Lower lobe of right lung (tissue), 2 donors: ENCODE results near the gene DAAM2. TPM values are rescaled to one million over a fixed set of nuclear protein-coding genes. Genes with fewer than 3 reads are reported as not detected.

ENCODE experiments used
- ATAC-seq, 2 donors: fragments of 200-7000 bp; cut with Tn5 transposase; one replicate each; pipeline ENCODE4 v1.9.1; 2020 to 2022; ENCODE audit warnings: mild to moderate bottlenecking in 2 of 2, moderate library complexity in 2 of 2
- DNase-seq: peaks from one replicate; pipeline ENCODE4 v3.0.0-alpha.2; 2020
- H3K27ac ChIP-seq: fragments of 200-600 bp; one replicate; pipeline ENCODE4 v1.8.0; 2022
- H3K27me3 ChIP-seq: fragments of 200-600 bp; one replicate; pipeline ENCODE4 v1.8.0; 2022; ENCODE audit warnings: low read depth
- H3K36me3 ChIP-seq: fragments of 200-600 bp; one replicate; pipeline ENCODE4 v1.8.0; 2022; ENCODE audit warnings: mild to moderate bottlenecking
- H3K4me1 ChIP-seq: fragments of 200-600 bp; one replicate; pipeline ENCODE4 v1.8.0; 2022
- H3K4me3 ChIP-seq: fragments of 200-600 bp; one replicate; pipeline ENCODE4 v1.8.0; 2022; ENCODE audit warnings: mild to moderate bottlenecking
- H3K9me3 ChIP-seq: fragments of 200-600 bp; one replicate; pipeline ENCODE4 v1.8.0; 2022
- intact Hi-C: fragments of 100-400 bp; cut with DNase I; formaldehyde crosslinking; loops from one replicate; pipeline ENCODE4 v1.11.0; 2022
- total RNA-seq: library from RNA; stranded (reverse); fragmentation: NEBNext Ultra II Directional; extraction: Animal tissue kit (Norgen Biotek cat#: 25700); gene quantifications from one replicate; pipeline ENCODE4 v1.2.1, GENCODE V29; 2021
- TF ChIP-seq, protein P1 (sequence below): fragments of 200-600 bp; IDR thresholded peaks from one replicate; pipeline ENCODE4 v1.8.0; 2022; ENCODE audit warnings: antibody characterized with exemption, mild to moderate bottlenecking
- donor health status: DM: no; HTN: yes; CAD: no; lungs with severe emphysema.

DAAM2 gene
- total RNA-seq, 1 donor from 2014 or later, result 29.0 TPM

DNA sequence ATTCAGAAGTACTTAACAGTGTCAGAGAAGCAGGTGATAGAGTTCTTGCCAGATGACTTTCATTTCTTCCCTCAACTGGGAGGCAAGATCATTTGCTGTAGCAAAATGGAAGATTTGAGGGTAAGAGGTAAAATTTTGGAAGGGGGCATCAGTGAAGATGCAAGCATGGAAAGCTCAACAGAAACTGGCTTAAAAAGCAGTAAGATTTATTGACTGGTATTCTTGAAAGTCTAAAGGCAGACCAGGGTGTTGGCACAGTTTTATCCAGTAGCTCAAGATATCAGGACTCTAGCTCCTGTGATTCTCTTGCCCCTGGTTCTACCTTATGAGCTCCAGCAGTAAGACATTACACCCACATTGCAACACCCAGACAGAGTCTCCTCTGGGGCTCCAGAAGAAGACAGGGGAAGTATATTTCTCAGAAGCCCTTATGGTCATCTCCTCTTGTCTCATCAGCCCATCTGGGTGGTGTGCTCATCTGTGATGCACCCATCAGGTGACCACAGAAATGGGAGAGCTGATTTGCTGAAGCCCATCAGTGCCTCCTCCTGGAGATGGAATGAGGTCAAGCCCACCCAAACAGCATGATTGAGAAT, 158.0 kb downstream of the DAAM2 start:
- intact Hi-C loops, result no loop called here
- TF ChIP-seq, protein P1, sequence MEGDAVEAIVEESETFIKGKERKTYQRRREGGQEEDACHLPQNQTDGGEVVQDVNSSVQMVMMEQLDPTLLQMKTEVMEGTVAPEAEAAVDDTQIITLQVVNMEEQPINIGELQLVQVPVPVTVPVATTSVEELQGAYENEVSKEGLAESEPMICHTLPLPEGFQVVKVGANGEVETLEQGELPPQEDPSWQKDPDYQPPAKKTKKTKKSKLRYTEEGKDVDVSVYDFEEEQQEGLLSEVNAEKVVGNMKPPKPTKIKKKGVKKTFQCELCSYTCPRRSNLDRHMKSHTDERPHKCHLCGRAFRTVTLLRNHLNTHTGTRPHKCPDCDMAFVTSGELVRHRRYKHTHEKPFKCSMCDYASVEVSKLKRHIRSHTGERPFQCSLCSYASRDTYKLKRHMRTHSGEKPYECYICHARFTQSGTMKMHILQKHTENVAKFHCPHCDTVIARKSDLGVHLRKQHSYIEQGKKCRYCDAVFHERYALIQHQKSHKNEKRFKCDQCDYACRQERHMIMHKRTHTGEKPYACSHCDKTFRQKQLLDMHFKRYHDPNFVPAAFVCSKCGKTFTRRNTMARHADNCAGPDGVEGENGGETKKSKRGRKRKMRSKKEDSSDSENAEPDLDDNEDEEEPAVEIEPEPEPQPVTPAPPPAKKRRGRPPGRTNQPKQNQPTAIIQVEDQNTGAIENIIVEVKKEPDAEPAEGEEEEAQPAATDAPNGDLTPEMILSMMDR, result no peak

DNA sequence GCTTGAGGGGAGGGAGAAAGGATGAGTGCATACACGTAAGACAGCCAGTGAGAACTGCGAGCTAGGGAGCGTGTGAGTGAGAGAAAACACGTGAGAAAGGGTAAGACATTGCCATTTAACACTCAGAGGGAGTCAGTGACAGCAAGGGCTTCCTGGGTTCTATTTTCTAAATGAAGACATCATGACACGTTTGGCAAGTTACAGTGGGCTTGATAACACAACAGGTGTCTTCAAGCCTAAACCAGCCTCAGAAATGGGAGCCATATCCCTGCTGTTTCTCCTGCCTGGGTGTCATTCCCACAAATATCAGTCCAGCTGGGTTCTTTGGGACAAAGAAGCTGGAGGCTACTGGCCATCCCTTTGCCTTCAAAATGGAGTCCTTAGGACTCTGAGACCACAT, 159.0 kb downstream of the DAAM2 start:
- intact Hi-C loops, result no loop called here
- Histone ChIP-seq H3K9me3 (no peaks in the 10 kb centered on the region), H3K4me1 (peaks cover 8% of the 10 kb centered on the region), H3K36me3 (no peaks in the 10 kb centered on the region), H3K27ac (no peak overlapping the region), H3K27me3 (no peaks in the 10 kb centered on the region), H3K4me3 (no peak overlapping the region)
- TF ChIP-seq, protein P1, result no peak
- DNase-seq (no peak), ATAC-seq (no peak)

More for the DNA sequence above, 158.0 kb downstream of the DAAM2 start:
- H3K36me3 ChIP-seq, result no peaks in the 10 kb centered on the region
- DNase-seq (no peak), ATAC-seq (no peak)
- no peak overlapping the region for H3K4me3 ChIP-seq
- no peak overlapping the region for H3K27ac ChIP-seq
- H3K27me3 ChIP-seq, result no peaks in the 10 kb centered on the region
- H3K4me1 ChIP-seq, result peaks cover 8% of the 10 kb centered on the region
- H3K9me3 ChIP-seq, result no peaks in the 10 kb centered on the region

DNA sequence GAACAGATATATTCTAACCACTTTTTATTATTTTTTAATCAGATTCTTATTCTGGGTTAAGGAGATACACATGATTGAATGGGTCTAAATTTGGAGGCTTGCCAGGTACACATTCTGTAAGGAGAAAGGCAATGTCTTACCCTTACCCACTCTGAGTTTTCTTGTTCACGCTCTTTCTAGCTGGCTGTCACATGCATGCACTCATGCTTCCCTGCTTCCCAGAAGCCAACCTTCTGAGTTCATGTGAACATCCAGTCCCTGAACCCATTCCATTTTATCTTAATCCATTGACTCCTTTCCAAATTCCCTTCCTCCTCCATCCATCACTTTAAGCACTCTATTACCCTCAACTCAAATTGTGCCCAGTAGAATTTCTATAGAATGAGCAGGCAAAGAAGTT, 159.5 kb downstream of the DAAM2 start:
- Histone ChIP-seq H3K27ac (peak overlapping the region; percentile 9), H3K4me1 (peaks cover 8% of the 10 kb centered on the region), H3K27me3 (no peaks in the 10 kb centered on the region), H3K4me3 (no peak overlapping the region), H3K36me3 (no peaks in the 10 kb centered on the region), H3K9me3 (no peaks in the 10 kb centered on the region)
- DNase-seq, result no peak
- ATAC-seq, result peak in 1 of 2 donors; percentile 19
- intact Hi-C loops, result no loop called here
- TF ChIP-seq, protein P1, result no peak

DNA sequence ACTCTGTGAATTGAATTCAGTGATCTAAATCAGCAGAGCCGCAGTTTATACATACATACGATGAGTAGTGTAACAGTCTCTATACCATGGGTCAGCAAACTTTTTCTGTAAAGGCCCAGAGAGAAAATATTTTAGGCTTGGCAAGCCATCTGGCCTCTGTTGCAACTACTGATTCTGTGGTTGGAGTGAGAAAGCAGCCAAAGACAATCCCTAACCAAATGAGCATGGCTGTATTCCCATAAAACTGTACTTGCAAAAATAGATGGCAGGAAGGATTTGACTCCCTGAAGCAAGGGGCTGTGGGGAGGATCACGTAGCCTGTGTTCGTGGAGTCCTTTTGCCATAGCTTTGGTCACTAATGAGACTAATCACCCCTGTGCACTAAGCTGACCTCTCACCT, 160.0 kb downstream of the DAAM2 start:
- H3K27me3 ChIP-seq, result no peaks in the 10 kb centered on the region
- intact Hi-C loops, result no loop called here
- peaks cover 8% of the 10 kb centered on the region for H3K4me1 ChIP-seq
- DNase-seq (no peak), ATAC-seq (no peak)
- TF ChIP-seq, protein P1, result no peak
- no peaks in the 10 kb centered on the region for H3K36me3 ChIP-seq
- no peak overlapping the region for H3K4me3 ChIP-seq
- H3K9me3 ChIP-seq, result no peaks in the 10 kb centered on the region
- H3K27ac ChIP-seq, result peak overlapping the region; percentile 9

DNA sequence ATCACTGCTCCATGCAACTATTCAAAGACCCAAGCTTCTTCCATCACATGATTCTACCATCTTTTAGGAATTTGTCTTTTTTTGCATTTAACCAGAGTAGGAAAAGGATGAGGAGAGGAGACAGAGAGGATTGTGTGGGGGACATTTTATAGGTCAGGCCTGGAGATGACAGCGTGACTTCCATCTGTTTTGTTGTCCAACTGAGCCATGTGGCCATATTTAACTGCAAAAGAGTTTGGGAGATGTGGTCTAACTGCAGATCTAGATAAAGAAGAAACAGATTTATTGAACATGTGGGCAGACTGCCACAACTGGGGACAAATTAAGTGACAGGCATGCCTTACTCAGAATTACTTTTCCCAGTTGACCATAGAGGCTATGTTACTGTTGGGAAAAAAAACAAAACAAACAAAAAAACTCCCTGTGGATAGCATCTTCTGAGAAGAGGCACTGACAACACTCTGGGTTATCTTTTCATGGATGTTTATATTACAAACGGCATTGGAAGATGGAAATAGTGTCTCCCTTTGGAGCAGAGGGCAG, 161.0 kb downstream of the DAAM2 start:
- H3K4me1 ChIP-seq, result peaks cover 8% of the 10 kb centered on the region
- no peak overlapping the region for H3K4me3 ChIP-seq
- DNase-seq (no peak), ATAC-seq (no peak)
- intact Hi-C loops, result no loop called here
- H3K9me3 ChIP-seq, result no peaks in the 10 kb centered on the region
- H3K27ac ChIP-seq, result no peak overlapping the region
- TF ChIP-seq, protein P1, result no peak
- no peaks in the 10 kb centered on the region for H3K27me3 ChIP-seq
- H3K36me3 ChIP-seq, result no peaks in the 10 kb centered on the region

Other genes with a start within 250 kb of the DAAM2 start
- 2.5 TPM for gene KIF6, start 67.0 kb upstream of the DAAM2 start, total RNA-seq
- 22.9 TPM for gene MOCS1, start 142.1 kb downstream of the DAAM2 start, total RNA-seq